Suprapubic skin (tissue), 4 donors: ENCODE results near the gene FKBP11. TPM values are rescaled to one million over a fixed set of nuclear protein-coding genes. Genes with fewer than 3 reads are reported as not detected.
A peak's percentile ranks its signal among the peaks of the same experiment; 100 is the strongest.

Source experiments
- DNase-seq, 2 donors: peaks; one replicate each; pipeline ENCODE4 v3.0.0-alpha.2; 2019; ENCODE audit warnings: low spot score in 2 of 2
- H3K27ac ChIP-seq: fragments of 200-600 bp; sonication (generic); one replicate; pipeline ENCODE4 v1.5.1; 2019
- H3K27me3 ChIP-seq: fragments of 200-600 bp; sonication (generic); one replicate; pipeline ENCODE4 v1.5.1; 2019
- H3K36me3 ChIP-seq: fragments of 200-600 bp; sonication (generic); one replicate; pipeline ENCODE4 v1.5.1; 2019
- H3K4me1 ChIP-seq: fragments of 200-600 bp; sonication (generic); one replicate; pipeline ENCODE4 v1.5.1; 2019
- H3K4me3 ChIP-seq: fragments of 200-600 bp; sonication (generic); one replicate; pipeline ENCODE4 v1.5.1; 2019; ENCODE audit warnings: mild to moderate bottlenecking
- H3K9me3 ChIP-seq: fragments of 200-600 bp; sonication (generic); one replicate; pipeline ENCODE4 v1.5.1; 2019
- EP300 ChIP-seq: sonication (generic); formaldehyde crosslinking; IDR thresholded peaks from one replicate; pipeline ENCODE4 v1.6.1; 2017; ENCODE audit warnings: antibody characterized with exemption
- POLR2A ChIP-seq, 2 donors: fragments of 450-650 bp; IDR thresholded peaks; one replicate each; pipeline ENCODE4 v1.6.1; 2017; ENCODE audit warnings: antibody characterized with exemption in 2 of 2, mild to moderate bottlenecking in 2 of 2, moderate library complexity in 2 of 2
- POLR2AphosphoS5 ChIP-seq, 3 donors: sonication (generic); formaldehyde crosslinking; IDR thresholded peaks; one replicate each; pipeline ENCODE4 v1.6.1; 2017; ENCODE audit warnings: antibody characterized with exemption in 3 of 3
- WGBS: methylation state at CpG from one replicate; pipeline ENCODE4 v1.1.5; 2018; 5-methylcytosine and 5-hydroxymethylcytosine counted together
- total RNA-seq, 4 donors: library from RNA; depleted of rRNA; stranded (reverse); fragments of >200 nt; gene quantifications; one replicate each; pipeline ENCODE4 v1.1.0, GENCODE V29; 2016
- TF ChIP-seq, protein P1 (sequence below), 2 donors: fragments of 200-600 bp in 1 of 2; fragments of 450-650 bp in 1 of 2; sonication (generic) in 1 of 2; IDR thresholded peaks; one replicate each; pipeline ENCODE4 v1.5.1; 2016 to 2019; ENCODE audit warnings: antibody characterized with exemption in 2 of 2, mild to moderate bottlenecking in 1 of 2, moderate library complexity in 1 of 2

Gene FKBP11
- total RNA-seq, 4 donors from 2014 or later, result 8.9 to 18.9 (median 15.3) TPM

DNA sequence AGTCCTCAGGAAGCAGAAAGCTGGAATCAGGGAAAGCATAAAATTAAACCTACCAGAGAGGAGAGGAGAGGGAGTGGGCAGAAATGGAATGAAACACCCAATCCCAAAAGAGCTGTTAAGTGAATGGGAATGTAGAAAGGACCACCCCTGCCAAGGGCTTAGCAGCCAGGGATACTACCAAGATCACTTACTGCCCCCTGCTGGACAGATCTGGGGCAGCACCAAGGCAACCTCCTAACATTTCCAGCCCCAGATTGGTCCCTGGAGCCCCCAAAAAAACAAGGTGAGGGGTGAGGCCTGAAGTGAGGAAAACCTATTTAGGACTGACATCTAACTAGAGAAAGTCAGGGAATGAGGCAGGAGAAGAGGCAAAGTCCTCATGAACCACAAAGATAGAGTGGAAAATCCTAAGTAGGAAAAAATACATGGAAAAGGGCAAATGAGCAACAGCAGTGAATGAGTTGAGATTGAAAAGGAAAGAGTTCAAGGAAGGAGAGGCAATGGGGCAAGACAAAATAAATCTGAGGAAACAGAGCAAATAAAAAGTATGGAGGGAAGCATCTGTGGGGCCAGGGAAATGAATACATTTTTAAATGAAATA, 11.2 kb upstream of the FKBP11 start:
- H3K4me1 ChIP-seq, result peaks cover 14% of the 10 kb centered on the region
- no peak overlapping the region for H3K27ac ChIP-seq
- no peak overlapping the region for H3K4me3 ChIP-seq
- TF ChIP-seq POLR2AphosphoS5 (IDR thresholded peaks at IDR 0.05), result no peak
- TF ChIP-seq, protein P1, sequence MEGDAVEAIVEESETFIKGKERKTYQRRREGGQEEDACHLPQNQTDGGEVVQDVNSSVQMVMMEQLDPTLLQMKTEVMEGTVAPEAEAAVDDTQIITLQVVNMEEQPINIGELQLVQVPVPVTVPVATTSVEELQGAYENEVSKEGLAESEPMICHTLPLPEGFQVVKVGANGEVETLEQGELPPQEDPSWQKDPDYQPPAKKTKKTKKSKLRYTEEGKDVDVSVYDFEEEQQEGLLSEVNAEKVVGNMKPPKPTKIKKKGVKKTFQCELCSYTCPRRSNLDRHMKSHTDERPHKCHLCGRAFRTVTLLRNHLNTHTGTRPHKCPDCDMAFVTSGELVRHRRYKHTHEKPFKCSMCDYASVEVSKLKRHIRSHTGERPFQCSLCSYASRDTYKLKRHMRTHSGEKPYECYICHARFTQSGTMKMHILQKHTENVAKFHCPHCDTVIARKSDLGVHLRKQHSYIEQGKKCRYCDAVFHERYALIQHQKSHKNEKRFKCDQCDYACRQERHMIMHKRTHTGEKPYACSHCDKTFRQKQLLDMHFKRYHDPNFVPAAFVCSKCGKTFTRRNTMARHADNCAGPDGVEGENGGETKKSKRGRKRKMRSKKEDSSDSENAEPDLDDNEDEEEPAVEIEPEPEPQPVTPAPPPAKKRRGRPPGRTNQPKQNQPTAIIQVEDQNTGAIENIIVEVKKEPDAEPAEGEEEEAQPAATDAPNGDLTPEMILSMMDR (IDR thresholded peaks at IDR 0.05), result peak; percentile 65 to 89
- no peaks in the 10 kb centered on the region for H3K9me3 ChIP-seq
- no peaks in the 10 kb centered on the region for H3K27me3 ChIP-seq
- peaks cover 80% of the 10 kb centered on the region for H3K36me3 ChIP-seq
- peak; percentile 83 to 85 for DNase-seq

DNA sequence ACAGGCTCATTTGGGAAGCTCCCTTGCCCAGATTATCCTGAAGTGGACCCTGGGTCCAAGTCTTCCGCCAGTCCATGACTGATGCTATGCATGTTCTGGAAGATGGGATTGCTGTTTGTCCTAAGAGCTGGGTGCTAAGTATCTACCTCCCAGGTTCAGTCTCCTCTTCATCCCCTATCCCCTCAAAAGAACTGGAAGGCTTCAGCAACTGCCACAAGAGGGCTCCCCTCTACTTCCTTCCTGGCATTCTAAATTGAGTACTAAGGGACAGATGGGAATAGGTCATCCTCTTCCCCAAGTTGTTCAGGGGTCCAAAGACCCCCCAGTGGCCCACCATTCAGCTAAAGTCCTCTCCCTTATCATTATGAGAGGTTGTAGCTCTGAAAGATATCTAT, 9.0 kb upstream of the FKBP11 start:
- Histone ChIP-seq H3K9me3 (no peaks in the 10 kb centered on the region), H3K27ac (no peak overlapping the region), H3K36me3 (peaks cover 79% of the 10 kb centered on the region), H3K4me3 (no peak overlapping the region), H3K4me1 (no peaks in the 10 kb centered on the region), H3K27me3 (no peaks in the 10 kb centered on the region)
- 100% methylated on average over 1 of the region's 1 CpG for WGBS
- DNase-seq, result no peak
- TF ChIP-seq POLR2A (IDR thresholded peaks at IDR 0.05) (no peak), EP300 (no peak), POLR2AphosphoS5 (IDR thresholded peaks at IDR 0.05) (no peak)
- TF ChIP-seq, protein P1 (IDR thresholded peaks at IDR 0.05), result peak in 1 of 2 donors; percentile 7

DNA sequence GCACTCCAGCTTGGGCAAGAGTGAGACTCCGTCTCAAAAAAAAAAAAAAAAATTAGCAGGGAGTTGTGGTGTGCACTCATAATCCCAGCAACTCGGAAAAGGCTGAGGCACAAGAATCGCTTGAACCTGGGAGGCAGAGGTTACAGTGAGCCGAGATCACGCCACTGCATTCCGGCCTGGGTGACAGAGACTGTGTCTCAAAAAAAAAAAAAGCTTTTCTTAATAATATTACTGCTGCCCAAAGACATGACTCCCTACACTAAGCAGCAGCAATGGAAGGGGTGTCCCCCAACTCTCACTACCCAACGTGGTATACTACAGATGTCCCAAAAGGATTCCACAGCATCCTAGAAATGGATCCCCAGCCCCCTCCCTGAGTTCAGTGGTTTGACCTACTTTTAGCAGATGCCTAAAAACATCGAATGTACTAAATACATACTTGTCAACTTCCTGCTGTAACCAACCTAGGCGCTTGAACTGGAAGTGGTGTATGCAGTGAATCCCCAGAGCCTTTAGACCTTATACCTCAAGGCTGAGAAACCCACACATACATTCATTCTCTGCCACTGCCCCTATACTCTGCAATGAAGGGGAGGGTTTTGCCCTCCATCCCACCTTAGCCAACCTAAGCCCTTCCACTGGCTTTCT, 8.5 kb upstream of the FKBP11 start:
- 85% methylated on average over 9 of the region's 9 CpGs for WGBS
- DNase-seq, result no peak
- H3K36me3 ChIP-seq, result peaks cover 78% of the 10 kb centered on the region
- no peak overlapping the region for H3K4me3 ChIP-seq
- no peaks in the 10 kb centered on the region for H3K4me1 ChIP-seq
- H3K9me3 ChIP-seq, result no peaks in the 10 kb centered on the region
- H3K27me3 ChIP-seq, result no peaks in the 10 kb centered on the region
- no peak overlapping the region for H3K27ac ChIP-seq
- TF ChIP-seq, protein P1 (IDR thresholded peaks at IDR 0.05), result no peak
- no peak for TF ChIP-seq POLR2AphosphoS5 (IDR thresholded peaks at IDR 0.05)
- TF ChIP-seq POLR2A (IDR thresholded peaks at IDR 0.05), result no peak
- TF ChIP-seq EP300, result no peak

DNA sequence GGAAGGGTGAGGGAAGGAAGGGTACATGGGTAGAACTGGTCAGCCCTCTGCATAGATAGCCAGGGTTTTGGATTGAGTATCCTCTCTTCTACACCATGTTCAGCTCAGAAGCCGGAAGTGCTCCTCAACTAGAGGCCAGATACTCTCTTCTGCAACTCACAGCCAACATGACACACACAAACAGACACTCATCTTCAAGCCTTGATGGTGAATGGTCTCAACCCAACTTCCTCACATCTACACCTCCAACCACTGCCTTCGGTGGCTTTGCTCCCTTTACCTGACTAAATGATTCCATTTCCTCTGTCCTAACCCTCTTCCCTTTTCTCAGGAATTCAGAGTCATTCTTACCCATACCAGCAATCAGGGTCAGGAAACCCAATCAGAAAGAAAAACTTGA, 7.6 kb upstream of the FKBP11 start:
- WGBS, result 54% methylated on average over 2 of the region's 2 CpGs
- H3K27me3 ChIP-seq, result no peaks in the 10 kb centered on the region
- no peak for TF ChIP-seq POLR2A (IDR thresholded peaks at IDR 0.05)
- no peak for TF ChIP-seq EP300
- TF ChIP-seq, protein P1 (IDR thresholded peaks at IDR 0.05), result no peak
- TF ChIP-seq POLR2AphosphoS5 (IDR thresholded peaks at IDR 0.05), result no peak
- peaks cover 72% of the 10 kb centered on the region for H3K36me3 ChIP-seq
- H3K4me1 ChIP-seq, result no peaks in the 10 kb centered on the region
- H3K4me3 ChIP-seq, result no peak overlapping the region
- H3K9me3 ChIP-seq, result no peaks in the 10 kb centered on the region
- H3K27ac ChIP-seq, result no peak overlapping the region
- no peak for DNase-seq

DNA sequence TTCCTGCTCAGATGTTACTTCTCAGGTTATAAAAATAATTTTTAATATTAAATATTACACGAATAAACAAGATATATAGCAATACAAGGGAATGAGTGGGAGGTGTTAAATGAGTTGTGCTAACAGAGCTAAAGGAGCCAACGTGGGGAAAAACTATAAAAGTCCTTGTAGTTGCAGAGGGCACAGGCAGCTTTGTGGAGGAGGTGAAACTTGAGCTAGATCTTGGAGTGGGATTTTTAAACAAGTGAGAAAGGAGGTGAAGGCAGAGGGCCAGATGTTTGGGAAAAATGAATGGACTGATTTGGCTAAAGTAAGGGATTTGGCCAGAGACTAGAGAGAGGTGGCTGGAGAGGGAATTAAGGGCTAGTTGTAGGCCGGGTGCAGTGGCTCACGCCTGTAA, 5.2 kb upstream of the FKBP11 start:
- H3K4me3 ChIP-seq, result no peak overlapping the region
- WGBS, result 87% methylated on average over 4 of the region's 4 CpGs
- TF ChIP-seq EP300, result no peak
- no peak for TF ChIP-seq POLR2AphosphoS5 (IDR thresholded peaks at IDR 0.05)
- TF ChIP-seq POLR2A (IDR thresholded peaks at IDR 0.05), result no peak
- TF ChIP-seq, protein P1 (IDR thresholded peaks at IDR 0.05), result no peak
- H3K36me3 ChIP-seq, result peaks cover 60% of the 10 kb centered on the region
- H3K27ac ChIP-seq, result no peak overlapping the region
- H3K4me1 ChIP-seq, result peaks cover 4% of the 10 kb centered on the region
- no peaks in the 10 kb centered on the region for H3K9me3 ChIP-seq
- no peaks in the 10 kb centered on the region for H3K27me3 ChIP-seq
- DNase-seq, result no peak
